GM12892 (cell line): ENCODE data around the gene CPNE4.

Experiments
- POLR2AphosphoS5 ChIP-seq: IDR thresholded peaks from 2 replicates; pipeline ENCODE4 v1.6.1; 2011; ENCODE audit warnings: low read depth, low read length, control low read depth
- TAF1 ChIP-seq: IDR thresholded peaks from 2 replicates; pipeline ENCODE4 v1.6.1; 2011; ENCODE audit warnings: low read depth, mild to moderate bottlenecking, control low read depth, low read length, borderline replicate concordance

DNA sequence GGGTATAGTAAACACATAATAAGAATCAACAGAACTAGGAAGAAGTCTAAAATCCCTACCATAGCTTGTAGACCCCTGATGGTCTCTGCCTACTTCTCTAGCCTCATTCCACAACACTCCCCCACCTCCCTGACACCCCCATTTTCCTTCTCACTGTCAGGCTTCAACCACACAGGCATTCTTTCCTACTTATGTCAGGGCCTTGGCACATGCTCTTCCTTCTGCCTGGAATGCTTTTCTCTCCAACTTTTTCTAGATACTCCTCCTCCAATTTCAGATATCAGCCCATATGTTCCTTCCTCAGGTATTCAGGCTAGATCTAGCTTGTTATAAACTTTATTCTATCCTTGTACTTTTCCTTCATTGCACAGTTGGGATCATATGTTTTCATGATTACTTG lies 426.1 kb downstream of the CPNE4 start:
- no peak for TF ChIP-seq POLR2AphosphoS5
- TF ChIP-seq TAF1, result no peak
